HCEC 1CT (cell line): ENCODE measurements around the gene KCTD17.

Source experiments
- DNase-seq: peaks from one replicate; pipeline ENCODE4 v3.0.0-alpha.2; 2017

Gene KCTD17, protein sequence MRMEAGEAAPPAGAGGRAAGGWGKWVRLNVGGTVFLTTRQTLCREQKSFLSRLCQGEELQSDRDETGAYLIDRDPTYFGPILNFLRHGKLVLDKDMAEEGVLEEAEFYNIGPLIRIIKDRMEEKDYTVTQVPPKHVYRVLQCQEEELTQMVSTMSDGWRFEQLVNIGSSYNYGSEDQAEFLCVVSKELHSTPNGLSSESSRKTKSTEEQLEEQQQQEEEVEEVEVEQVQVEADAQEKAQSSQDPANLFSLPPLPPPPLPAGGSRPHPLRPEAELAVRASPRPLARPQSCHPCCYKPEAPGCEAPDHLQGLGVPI

DNA sequence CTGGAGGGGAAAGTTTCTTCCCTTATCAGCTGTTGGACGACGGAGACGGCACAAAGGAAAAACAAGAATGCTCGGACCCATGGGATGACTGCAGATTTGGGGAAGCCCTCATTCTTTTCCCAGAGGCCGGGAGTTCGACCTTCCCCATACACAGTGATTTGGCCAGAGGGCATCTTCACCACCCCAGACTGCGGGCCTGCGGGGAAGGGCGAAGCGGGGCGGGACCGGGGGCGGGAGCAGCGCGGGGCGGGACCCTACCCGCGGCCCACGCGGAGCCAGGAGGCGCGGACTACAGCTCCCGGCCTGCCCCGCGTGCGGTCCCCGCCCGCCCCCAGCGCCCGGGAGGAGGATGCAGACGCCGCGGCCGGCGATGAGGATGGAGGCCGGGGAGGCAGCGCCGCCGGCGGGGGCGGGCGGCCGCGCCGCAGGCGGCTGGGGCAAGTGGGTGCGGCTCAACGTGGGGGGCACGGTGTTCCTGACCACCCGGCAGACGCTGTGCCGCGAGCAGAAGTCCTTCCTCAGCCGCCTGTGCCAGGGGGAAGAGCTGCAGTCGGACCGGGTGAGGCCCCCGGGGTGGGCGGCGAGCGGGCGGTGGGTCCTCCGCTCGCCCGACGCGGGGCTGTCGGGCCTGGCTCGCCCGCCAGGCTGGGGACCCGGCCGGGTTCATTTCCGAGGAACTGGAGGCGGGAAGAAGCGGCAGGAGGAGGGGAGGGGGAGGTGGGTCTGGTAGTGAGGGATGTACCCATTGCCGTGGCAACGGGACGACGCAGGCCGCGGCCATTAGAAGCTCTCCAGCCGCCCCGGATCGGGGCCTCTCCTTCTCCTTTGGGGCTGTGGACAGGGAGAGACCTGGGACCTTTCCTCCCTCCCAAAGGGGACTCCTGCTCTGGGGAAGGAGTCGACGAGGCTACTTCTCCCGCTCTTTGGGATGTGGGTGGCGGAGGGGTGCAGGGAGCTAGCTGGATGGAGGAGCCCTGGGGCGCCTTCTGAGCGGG lies at the start of gene KCTD17:
Gene KCTD17, plus strand, starts transcription at position 352 of the 995 bp plus-strand sequence. Its CDS starts 19 bp downstream, at position 371.
- peak; percentile 58 for DNase-seq

DNA sequence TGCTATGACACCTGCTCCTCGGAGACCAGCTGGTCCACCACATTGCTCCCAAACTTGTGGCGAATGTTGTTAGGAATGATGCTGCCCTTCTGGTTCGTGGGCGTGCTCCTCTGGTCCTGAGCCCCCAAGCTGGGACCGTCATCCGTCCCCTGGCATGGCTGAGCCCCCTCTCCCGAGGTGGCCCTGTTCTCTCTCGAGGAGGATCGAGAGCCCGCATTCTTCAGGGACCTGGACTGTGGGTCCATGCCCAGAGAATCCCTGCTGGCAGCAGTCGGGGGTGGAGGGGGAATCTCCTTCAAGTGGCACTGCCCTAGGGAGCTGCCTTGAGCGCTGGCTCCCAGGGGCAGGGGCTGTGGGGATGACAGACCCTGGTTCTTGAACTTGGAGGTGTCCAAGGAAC lies 49.7 kb upstream of the KCTD17 start:
- DNase-seq = no peak

DNA sequence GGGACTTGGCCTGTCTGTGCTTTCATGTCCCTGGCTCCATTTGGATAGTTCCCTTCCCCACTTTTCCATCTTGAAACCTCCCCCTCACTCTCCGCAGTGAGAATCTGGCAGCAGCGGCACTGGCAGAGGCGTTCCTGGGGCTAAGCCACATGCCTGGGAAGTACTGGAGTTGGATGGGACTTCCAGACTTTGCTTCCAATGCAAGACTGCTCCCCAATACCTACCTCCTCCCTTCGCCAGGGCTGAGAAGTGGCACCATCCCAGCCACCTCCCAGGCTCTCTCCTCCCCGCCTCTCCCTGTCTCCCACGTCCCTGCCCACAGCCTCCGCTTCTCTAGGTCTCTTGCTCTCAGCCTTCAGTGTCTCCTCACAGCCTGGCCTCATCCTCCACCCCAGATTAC lies 48.9 kb upstream of the KCTD17 start:
- DNase-seq = no peak

- DNase-seq = no peak
Measured at GRCh38 chr22:37007651-37008050, 43.9 kb upstream of the KCTD17 start.

DNA sequence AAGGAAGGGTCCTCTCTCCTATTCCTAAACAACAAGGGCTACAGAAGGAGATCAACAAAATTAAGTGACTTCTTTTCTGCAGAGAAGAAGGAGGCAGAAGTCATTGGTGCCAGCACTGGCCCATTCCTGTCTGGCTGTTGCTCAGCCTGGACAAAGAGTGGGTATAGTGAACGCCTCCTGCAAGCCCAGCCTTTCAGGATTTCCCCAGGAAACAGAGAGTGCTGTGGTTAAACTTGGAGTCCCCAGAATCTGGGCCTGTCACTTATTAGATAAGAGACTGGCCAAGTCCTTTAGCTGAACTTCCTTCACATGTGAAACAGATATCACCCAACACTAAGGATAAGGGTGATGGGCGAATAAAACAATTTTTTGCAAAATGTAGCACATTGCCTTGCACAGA lies 43.2 kb upstream of the KCTD17 start:
- DNase-seq = no peak

DNA sequence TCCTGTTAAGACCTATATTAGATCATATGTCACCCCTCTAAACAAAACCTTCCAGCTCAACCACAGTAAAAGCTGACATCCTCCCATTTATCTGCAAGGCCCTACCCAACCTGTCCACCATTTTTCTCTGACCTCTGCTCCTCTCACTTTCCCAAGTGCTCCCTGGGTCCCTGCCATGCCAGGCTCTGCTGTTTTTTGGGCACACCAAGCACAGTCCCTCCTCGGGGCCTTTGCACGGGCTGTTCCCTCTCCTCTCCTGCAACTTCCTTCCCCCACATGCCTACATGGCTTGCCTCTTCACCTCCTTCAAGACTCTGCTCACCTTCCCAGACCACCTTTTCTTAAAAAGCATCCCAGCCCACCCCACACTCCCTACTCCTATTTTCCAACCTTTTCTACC lies 42.1 kb upstream of the KCTD17 start:
- no peak for DNase-seq

DNA sequence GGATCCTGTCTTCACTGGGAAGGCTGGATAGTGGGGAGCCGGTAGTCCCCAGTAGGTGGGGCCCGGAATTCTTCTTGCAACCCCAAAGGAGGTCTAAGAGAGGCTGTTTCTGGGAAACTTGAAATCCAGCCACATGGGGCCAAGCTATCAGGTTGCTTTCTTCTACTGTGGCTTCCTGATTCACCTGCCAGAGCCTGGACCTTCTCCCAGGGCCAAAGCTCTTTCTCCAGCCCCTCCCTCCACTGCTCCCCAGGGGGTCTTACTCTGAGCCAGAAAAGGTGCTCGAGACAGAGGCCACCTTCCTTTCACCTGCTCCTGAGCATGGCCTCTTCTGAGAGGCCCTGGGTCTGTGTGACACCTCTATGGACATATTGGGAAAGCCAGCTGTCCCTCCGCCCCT lies 41.4 kb upstream of the KCTD17 start:
- DNase-seq = no peak

DNA sequence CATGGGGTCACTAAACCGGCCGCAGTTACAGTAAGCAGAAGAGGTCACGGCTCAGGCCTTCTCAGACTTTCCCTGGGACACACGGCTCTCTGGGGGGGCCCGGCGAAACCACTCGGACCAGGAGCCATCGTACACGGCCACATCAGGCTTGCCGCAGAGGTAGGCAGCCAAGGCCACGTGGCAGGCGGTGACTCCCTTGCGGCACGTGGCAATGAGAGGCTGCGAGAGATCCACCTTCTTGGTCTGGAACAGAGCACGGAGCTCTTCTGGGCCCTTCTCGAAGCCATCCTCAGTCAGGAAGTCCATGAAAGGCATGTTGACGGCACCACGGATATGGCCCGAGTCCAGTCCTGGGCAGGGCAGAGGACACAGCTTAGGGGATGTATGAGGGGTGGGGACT lies 40.6 kb upstream of the KCTD17 start:
- no peak for DNase-seq

DNA sequence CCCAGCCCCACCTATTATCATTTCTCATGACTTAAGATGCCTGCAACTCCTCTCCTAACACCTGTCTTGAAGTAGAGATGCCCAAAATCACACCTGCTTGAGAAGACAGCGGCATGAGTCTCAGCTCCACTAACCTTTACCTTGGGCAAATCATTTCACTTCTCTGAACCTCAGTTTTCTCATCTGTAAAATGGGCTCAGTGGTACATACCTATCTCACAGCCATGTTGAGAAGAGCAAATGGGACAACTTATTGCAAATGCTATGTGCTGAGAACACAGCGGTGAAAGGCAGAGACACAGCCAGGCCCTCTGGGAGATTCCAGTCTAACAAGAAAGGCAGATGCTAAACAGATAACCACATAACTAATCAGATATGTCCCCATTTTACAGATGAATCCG lies 40.1 kb upstream of the KCTD17 start:
- DNase-seq = no peak

DNA sequence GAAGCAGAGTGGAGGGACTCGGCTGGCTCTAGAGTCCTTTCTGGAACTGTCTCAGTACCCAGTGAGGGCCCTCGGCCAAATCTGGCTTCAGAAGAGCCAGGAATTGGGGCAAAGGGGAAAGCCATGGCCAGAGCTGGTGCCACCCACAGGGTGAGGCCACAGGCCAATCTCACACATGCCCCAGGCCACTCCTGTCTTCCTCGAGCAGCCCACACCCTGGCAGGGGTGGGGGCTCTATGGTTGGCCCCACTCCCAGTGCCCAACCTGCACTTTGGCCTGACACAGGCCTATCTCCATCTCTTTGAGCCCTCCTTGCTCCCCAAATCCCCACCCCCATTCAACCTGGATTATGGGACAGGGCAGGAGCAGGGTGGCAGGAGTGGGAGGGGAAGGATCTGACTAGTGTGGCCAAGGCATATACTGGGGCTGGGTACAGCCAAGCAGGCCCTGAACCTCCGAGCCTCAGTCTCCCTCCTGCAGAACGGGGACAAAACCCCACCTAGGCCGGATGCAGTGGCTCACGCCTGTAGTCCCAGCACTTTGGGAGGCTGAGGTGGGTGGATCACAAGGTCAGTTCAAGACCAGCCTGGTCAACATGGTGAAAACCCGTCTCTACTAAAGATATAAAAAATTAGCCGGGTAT lies 39.2 kb upstream of the KCTD17 start:
- no peak for DNase-seq

- DNase-seq = no peak
Measured at GRCh38 chr22:37012956-37013355, 38.6 kb upstream of the KCTD17 start.

DNA sequence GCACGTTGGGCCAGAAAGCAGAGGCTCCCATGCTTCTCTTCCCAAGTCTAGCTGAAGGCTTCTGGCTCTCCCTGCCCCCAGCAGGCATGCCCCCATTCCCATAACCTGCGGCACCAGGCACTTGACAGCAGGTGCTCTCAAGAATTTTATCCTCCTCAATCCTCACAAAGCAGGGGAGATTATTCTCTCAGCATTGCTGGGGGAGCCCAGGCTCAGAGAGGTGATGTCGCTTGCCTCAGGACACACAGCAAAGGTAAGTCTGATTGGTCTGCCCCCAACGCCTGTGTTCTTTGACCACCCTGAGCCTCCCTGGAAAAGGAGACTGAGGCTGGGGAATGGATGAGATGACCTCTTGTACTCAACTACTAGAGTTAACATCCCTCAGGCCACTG lies 37.1 kb upstream of the KCTD17 start:
- DNase-seq = no peak

GRCh38 chr22:37014835-37015586 lies 36.5 kb upstream of the KCTD17 start:
- DNase-seq = no peak

DNA sequence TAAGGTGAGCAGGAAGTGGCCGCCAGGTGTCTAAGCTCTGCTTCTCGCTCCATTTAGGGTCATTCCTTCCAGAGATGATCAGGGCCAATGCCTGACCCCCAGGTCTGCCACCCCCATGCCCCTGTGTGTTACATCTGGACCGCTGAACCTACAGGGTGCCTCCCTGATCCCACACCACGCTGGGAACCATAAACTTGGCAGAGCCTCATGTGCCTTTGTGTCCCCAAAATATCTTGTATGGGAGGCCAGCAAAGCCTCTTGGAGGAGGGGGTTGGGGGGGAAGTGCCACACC lies 36.0 kb upstream of the KCTD17 start:
- DNase-seq = no peak

- no peak for DNase-seq
Measured at GRCh38 chr22:37016134-37016910, 35.2 kb upstream of the KCTD17 start.

DNA sequence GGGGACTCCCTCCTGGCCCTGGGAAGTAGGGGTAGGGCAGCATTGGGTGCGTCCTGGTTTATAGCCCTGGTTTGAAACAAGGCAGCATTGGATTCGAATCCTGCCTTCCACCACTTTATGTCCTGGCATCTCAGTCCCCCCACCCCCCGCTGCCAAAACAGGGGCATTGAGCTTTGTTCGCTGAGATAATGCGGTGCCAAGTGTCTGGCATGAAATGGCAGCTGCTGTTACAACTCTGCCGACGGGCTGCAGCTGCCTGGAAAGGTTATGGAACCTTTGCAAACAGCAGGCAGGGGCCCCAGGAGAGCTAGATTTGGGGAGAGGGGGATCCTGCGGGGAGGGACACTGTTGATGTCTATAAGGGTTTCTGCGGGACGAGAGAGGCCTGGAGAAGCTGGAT lies 34.2 kb upstream of the KCTD17 start:
- no peak for DNase-seq

DNA sequence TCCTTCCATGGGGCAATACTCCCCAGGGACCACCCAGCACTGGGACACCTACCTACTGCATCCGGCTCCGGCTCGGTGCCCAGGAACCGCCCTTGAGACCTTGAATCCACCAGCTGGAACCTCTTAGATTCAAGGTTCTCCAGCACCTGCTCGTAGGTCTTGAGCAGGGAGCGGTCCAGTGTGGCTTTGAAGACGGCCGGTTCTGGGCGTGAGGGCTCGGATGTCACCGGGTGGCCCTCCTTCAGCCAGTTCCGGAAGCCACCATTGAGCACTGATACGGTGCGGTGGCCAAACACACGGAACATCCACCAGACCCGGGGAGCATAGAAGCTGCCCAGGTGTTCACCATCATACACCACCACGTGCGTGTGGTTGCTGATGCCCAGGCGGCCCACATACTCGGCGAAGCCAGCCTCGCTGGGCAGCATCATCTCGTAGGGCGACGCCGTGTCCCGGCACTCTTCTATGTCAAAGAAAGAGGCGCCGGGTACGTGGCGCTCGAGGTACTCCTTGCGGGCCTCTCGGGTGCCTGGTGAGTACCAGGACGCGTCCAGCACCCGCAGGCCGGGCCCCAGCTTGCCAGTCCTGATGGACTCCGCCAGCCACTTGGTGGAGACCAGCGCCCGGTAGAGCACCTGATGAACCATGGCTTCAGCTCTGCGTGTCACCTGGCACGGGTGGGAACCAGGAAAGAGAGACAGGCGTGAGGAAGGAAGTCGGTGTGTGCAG lies 33.3 kb upstream of the KCTD17 start:
- no peak for DNase-seq

DNA sequence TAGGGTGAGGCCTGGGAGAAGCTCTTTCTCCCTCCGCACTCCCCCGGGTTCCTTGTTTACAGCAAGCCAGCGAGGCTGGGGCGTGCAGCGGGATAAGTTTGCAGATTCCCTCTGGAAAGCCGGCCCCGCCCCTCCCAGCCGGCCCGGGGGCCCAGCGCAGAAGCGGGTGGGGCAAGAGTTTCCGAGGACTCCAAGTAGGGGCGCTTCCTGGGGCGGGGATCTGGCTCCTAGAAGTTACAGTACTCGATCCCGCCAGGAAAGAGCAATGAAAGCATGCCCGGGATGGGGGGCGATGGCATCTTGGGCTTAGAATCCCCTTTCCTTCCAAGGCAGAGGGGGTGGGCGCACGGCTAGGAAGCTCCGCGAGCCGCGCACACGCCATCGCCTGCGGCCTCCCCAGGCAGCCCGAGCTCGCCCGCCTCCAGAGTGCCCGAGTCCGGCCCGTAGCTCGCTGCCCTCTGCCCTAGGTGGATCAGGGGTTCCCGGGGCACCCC lies 32.7 kb upstream of the KCTD17 start:
- DNase-seq = peak; percentile 39

DNA sequence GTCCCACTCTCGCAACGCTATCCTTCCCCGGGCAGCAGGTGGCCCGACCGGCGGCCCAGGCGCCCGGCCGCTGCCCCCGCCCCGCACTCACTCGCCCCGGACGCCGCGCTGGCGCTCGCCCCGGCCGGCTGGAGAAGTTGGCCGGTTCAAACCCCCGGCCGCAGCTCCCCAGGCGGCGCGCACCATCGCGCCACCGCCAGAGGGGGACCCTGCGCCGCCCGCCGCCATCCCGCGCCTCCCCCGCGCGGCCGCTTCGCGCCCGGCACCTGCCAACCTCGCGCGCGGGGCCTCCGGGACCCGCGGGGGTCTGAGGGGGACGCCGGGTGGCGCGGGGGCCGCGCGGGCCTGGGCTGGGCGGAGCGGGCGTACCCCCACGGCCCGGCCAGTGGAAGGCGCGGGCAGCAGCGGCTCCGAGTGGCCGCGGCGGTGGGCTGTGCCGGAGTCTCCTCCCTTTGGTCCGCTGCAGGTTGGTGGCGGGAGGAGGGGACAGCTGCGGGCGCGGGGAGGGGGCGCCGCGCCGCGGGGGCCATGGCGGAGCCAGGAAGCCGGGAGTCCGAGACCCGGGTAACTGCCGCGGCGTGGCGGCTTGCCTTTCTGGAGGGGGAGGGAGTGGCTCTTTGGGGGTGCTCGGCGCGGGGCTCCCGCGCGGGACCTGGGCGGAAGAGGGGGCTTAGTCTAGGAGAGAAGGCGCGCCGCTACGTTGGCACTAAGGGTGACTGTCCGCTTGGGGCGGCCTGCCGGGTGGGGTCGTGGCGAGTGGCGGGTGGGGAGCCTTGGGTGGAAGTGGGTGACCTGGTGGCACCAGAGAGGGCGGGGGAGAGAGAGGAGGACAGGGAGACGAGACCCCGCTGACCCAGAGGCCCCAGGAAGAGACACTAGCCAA lies 32.0 kb upstream of the KCTD17 start, which contains the start of the genes MPST and TST:
Gene MPST, plus strand, starts transcription at position 434 of the 883 bp plus-strand sequence. Its CDS starts 95 bp downstream, at position 529.
Gene TST, minus strand, starts transcription at position 139 of the 883 bp plus-strand sequence. CDS start 715 bp downstream, outside the sequence.
- peak; percentile 59 for DNase-seq

GRCh38 chr22:37020192-37020479 lies 31.4 kb upstream of the KCTD17 start:
- peak; percentile 49 for DNase-seq
